GM13977 (cell line): ENCODE data around the gene AKAP6.

Experiments
- DNase-seq: peaks from one replicate; pipeline ENCODE4 v3.0.0; 2012; ENCODE audit warnings: low spot score
- in situ Hi-C: fragments of 300-500 bp; cut with MboI; formaldehyde crosslinking; loops from one replicate; pipeline ENCODE4 v1.12.0; 2022; ENCODE audit warnings: low sequenced_read_pairs, low pct_unique_long_range_greater_than_20kb, mixed read lengths, inconsistent platforms; ENCODE audit not compliant: unreplicated experiment
- TF ChIP-seq, protein P1 (sequence below): IDR thresholded peaks from 2 replicates; pipeline ENCODE4 v1.5.1; 2012; ENCODE audit warnings: mild to moderate bottlenecking, control low read depth; ENCODE audit not compliant: insufficient read depth; ENCODE audit errors: extremely low read depth, missing control alignments

AKAP6 gene

GRCh38 chr14:32720927-32721326 lies 391.8 kb downstream of the AKAP6 start:
- DNase-seq = no peak
- in situ Hi-C loops = loop anchor here (25.0 kb wide), 1 partner anchor 1066 kb away; no protein-coding TSS in a partner anchor
- TF ChIP-seq, protein P1, sequence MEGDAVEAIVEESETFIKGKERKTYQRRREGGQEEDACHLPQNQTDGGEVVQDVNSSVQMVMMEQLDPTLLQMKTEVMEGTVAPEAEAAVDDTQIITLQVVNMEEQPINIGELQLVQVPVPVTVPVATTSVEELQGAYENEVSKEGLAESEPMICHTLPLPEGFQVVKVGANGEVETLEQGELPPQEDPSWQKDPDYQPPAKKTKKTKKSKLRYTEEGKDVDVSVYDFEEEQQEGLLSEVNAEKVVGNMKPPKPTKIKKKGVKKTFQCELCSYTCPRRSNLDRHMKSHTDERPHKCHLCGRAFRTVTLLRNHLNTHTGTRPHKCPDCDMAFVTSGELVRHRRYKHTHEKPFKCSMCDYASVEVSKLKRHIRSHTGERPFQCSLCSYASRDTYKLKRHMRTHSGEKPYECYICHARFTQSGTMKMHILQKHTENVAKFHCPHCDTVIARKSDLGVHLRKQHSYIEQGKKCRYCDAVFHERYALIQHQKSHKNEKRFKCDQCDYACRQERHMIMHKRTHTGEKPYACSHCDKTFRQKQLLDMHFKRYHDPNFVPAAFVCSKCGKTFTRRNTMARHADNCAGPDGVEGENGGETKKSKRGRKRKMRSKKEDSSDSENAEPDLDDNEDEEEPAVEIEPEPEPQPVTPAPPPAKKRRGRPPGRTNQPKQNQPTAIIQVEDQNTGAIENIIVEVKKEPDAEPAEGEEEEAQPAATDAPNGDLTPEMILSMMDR = no peak

DNA sequence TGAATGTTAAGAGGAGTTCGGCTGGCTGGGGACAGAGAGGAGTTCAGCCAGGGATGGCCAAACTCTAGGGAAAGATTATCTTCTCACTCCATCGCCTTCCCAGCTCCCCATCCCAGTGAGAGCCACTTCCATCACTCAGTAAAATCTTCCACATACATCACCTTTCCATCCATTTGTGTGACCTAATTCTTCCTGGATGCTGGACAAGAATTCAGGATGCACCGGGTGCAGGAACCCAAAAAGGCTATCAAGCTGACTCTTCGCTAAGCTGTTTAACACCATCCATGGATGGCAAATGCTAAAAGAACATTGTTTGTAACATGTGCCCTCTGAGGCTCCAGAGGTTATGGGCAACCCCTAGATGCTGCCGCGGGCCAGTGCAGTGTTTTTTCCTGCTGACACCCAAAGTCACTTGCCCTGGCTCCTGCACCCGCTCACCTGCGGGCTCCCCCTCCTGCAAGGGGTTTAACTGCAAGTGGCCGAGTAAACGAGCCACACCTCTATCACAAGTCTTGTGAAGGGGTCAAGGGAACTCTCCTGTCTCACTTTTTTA lies 393.6 kb downstream of the AKAP6 start:
- in situ Hi-C loops = loop anchor here (25.0 kb wide), 1 partner anchor 1065 kb away; no protein-coding TSS in a partner anchor
- DNase-seq = no peak
- TF ChIP-seq, protein P1 = no peak

GRCh38 chr14:32724867-32725471 lies 395.9 kb downstream of the AKAP6 start:
- in situ Hi-C loops = loop anchor here (25.0 kb wide), 1 partner anchor 1062 kb away; no protein-coding TSS in a partner anchor
- TF ChIP-seq, protein P1 = no peak
- DNase-seq = no peak

DNA sequence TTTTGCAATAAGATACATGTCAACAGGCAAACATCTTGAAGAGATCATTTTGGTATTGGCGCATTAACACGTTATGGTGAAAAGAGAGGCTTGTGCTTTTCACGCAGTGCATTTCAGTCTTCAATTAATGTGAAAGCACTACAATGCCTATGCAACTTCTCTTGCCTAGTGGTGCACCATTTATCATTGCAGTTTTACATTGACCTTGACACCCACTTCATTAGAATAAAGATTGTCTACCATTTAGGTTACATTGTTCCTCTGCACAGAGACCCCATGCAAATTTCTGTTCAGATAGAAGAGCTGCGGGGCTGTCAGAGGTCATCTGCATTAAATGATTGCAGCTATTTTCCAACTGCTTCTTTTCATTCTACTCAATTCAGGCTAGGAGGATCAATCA lies 397.4 kb downstream of the AKAP6 start:
- TF ChIP-seq, protein P1 = no peak
- DNase-seq = no peak
- in situ Hi-C loops = no loop called here

GRCh38 chr14:32727832-32728231 lies 398.7 kb downstream of the AKAP6 start:
- no peak for DNase-seq
- TF ChIP-seq, protein P1 = no peak
- in situ Hi-C loops = no loop called here

- in situ Hi-C loops = no loop called here
- TF ChIP-seq, protein P1 = no peak
- DNase-seq = no peak
These were observed 399.4 kb downstream of the AKAP6 start for GRCh38 chr14:32728526-32728925.
